Breast epithelium (tissue), 4 donors: ENCODE measurements around the gene GINM1. TPM values are rescaled to one million over a fixed set of nuclear protein-coding genes. Genes with fewer than 3 reads are reported as not detected.

Experiments
- DNase-seq, 2 donors: peaks; one replicate each; pipeline ENCODE4 v3.0.0-alpha.2; 2019; ENCODE audit warnings: low spot score in 2 of 2
- H3K27ac ChIP-seq, 2 donors: fragments of 200-600 bp; sonication (generic) in 1 of 2; one replicate each; pipeline ENCODE4 v1.5.1; 2016 to 2019; ENCODE audit warnings: mild to moderate bottlenecking in 1 of 2
- H3K27me3 ChIP-seq, 2 donors: fragments of 200-600 bp; sonication (generic) in 1 of 2; one replicate each; pipeline versions ENCODE4 v1.5.1 to v1.6.0; 2017 to 2019; ENCODE audit warnings: control low read depth in 1 of 2, mild to moderate bottlenecking in 1 of 2
- H3K36me3 ChIP-seq: fragments of 200-600 bp; one replicate; pipeline ENCODE4 v1.5.1; 2019
- H3K4me1 ChIP-seq, 2 donors: fragments of 200-600 bp; sonication (generic); one replicate each; pipeline ENCODE4 v1.5.1; 2016 to 2019; ENCODE audit warnings: control low read depth in 1 of 2
- H3K4me3 ChIP-seq, 3 donors: fragments of 200-600 bp; sonication (generic); 1 replicate in 2 of 3; 2 replicates in 1 of 3; pipeline ENCODE4 v1.5.1; 2016 to 2019; ENCODE audit warnings: mild to moderate bottlenecking in 3 of 3, moderate library complexity in 2 of 3
- H3K9me3 ChIP-seq, 2 donors: fragments of 200-600 bp; sonication (generic) in 1 of 2; one replicate each; pipeline ENCODE4 v1.5.1; 2016 to 2019; ENCODE audit warnings: control low read depth in 1 of 2
- POLR2A ChIP-seq: fragments of 450-650 bp; IDR thresholded peaks from one replicate; pipeline ENCODE4 v1.6.1; 2016; ENCODE audit warnings: antibody characterized with exemption, mild to moderate bottlenecking, moderate library complexity
- POLR2AphosphoS5 ChIP-seq, 3 donors: sonication (generic); formaldehyde crosslinking; IDR thresholded peaks; one replicate each; pipeline ENCODE4 v1.6.1; 2017; ENCODE audit warnings: antibody characterized with exemption in 3 of 3
- intact Hi-C: fragments of 100-400 bp; cut with DNase I; formaldehyde crosslinking; loops from one replicate; pipeline ENCODE4 v1.15.1; 2023; ENCODE audit warnings: low total_unique reads
- total RNA-seq, 3 donors: library from RNA; depleted of rRNA; stranded (reverse); fragments of >200 nt; gene quantifications; one replicate each; pipeline ENCODE4 v1.1.0, GENCODE V29; 2016
- TF ChIP-seq, protein P1 (sequence below), 3 donors: fragments of 450-650 bp; IDR thresholded peaks; one replicate each; pipeline ENCODE4 v1.5.1; 2016 to 2017; ENCODE audit warnings: antibody characterized with exemption in 3 of 3, mild to moderate bottlenecking in 3 of 3, moderate library complexity in 3 of 3

Gene GINM1
- total RNA-seq, 3 donors from 2014 or later, result 53.1 to 75.8 (median 54.7) TPM

GRCh38 chr6:149560736-149561135 is 5.4 kb upstream of the GINM1 start:
- no peak for DNase-seq
- Histone ChIP-seq H3K27ac (no peak overlapping the region), H3K9me3 (no peaks in the 10 kb centered on the region), H3K36me3 (no peaks in the 10 kb centered on the region), H3K4me1 (no peaks in the 10 kb centered on the region), H3K27me3 (no peaks in the 10 kb centered on the region), H3K4me3 (no peak overlapping the region)
- no peak for TF ChIP-seq POLR2A
- TF ChIP-seq, protein P1, sequence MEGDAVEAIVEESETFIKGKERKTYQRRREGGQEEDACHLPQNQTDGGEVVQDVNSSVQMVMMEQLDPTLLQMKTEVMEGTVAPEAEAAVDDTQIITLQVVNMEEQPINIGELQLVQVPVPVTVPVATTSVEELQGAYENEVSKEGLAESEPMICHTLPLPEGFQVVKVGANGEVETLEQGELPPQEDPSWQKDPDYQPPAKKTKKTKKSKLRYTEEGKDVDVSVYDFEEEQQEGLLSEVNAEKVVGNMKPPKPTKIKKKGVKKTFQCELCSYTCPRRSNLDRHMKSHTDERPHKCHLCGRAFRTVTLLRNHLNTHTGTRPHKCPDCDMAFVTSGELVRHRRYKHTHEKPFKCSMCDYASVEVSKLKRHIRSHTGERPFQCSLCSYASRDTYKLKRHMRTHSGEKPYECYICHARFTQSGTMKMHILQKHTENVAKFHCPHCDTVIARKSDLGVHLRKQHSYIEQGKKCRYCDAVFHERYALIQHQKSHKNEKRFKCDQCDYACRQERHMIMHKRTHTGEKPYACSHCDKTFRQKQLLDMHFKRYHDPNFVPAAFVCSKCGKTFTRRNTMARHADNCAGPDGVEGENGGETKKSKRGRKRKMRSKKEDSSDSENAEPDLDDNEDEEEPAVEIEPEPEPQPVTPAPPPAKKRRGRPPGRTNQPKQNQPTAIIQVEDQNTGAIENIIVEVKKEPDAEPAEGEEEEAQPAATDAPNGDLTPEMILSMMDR (IDR thresholded peaks at IDR 0.05), result peak in 1 of 3 donors; percentile 20
- intact Hi-C loops, result no loop called here

DNA sequence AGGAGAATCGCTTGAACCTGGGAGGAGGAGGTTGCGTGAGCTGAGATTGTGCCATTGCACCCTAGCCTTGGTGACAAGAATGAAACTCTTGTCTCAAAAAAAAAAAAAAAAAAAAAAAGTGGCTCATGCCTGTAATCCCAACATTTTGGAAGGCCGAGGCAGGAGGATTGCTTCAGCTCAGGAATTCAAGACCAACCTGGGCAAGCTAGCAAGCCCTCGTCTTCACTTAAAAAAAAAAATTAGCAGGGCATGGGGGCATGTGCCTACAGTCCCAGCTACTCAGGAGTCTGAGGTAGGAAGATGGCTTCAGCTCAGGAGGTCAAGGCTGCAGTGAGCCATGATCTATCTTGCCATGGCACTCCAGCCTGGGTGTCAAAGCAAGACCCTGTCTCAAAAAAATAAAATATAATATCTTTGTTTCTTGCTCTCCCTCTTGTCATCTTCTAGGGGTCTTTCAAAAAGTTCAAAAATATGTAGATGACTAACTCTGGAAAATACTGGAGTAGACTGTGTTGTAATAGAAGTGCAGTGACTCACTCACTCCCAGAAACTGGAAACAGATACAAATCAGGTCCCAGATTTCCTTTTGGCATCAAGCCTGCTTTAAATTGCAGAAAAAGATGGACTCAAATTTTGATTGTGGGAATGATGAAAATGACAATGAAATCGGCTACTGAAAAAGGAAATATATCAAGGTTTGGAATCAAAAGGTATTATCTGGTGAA is 2.8 kb upstream of the GINM1 start:
- no peak overlapping the region for H3K27ac ChIP-seq
- intact Hi-C loops, result no loop called here
- no peak for DNase-seq
- no peaks in the 10 kb centered on the region for H3K4me1 ChIP-seq
- H3K27me3 ChIP-seq, result no peaks in the 10 kb centered on the region
- H3K9me3 ChIP-seq, result no peaks in the 10 kb centered on the region
- TF ChIP-seq POLR2AphosphoS5 (IDR thresholded peaks at IDR 0.05) (no peak), POLR2A (no peak)
- TF ChIP-seq, protein P1 (IDR thresholded peaks at IDR 0.05), result no peak
- no peaks in the 10 kb centered on the region for H3K36me3 ChIP-seq
- H3K4me3 ChIP-seq, result no peak overlapping the region

DNA sequence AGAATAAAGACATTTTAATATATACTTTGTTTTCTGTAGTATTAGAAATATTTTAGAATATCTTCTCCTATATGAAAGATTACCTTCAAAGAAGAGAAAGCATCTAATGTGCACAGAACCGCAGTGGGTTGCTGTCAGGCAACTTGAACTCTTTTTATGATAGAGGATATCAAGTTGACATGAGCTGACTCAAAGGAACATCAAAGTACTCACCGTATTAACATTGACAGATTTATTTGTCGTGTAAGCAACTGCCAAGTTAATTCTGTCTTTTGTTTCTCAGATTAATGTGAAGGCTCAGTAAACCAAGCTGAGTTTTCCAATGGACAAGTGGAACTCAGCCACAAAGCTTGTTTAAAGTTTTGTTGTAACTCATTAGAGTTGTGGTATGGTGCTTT is 2.2 kb upstream of the GINM1 start:
- H3K36me3 ChIP-seq, result no peaks in the 10 kb centered on the region
- intact Hi-C loops, result no loop called here
- H3K4me1 ChIP-seq, result no peaks in the 10 kb centered on the region
- H3K9me3 ChIP-seq, result no peaks in the 10 kb centered on the region
- TF ChIP-seq, protein P1 (IDR thresholded peaks at IDR 0.05), result no peak
- TF ChIP-seq POLR2AphosphoS5 (IDR thresholded peaks at IDR 0.05) (no peak), POLR2A (no peak)
- no peak for DNase-seq
- no peaks in the 10 kb centered on the region for H3K27me3 ChIP-seq
- H3K27ac ChIP-seq, result no peak overlapping the region
- H3K4me3 ChIP-seq, result no peak overlapping the region

- no peaks in the 10 kb centered on the region for H3K36me3 ChIP-seq
- intact Hi-C loops, result no loop called here
- TF ChIP-seq POLR2A, result peak; percentile 51
- TF ChIP-seq POLR2AphosphoS5 (IDR thresholded peaks at IDR 0.05), result peak; percentile 26 to 77 (median 54)
- TF ChIP-seq, protein P1 (IDR thresholded peaks at IDR 0.05), result no peak
- no peaks in the 10 kb centered on the region for H3K4me1 ChIP-seq
- H3K27ac ChIP-seq, result peak overlapping the region; percentile 97 to 98
- no peaks in the 10 kb centered on the region for H3K27me3 ChIP-seq
- H3K9me3 ChIP-seq, result no peaks in the 10 kb centered on the region
- DNase-seq, result peak; percentile 46 to 63
- H3K4me3 ChIP-seq, result peak overlapping the region; percentile 96 to 100 (median 98)
Measured at GRCh38 chr6:149566410-149567193, 427 bp downstream of the GINM1 start.

DNA sequence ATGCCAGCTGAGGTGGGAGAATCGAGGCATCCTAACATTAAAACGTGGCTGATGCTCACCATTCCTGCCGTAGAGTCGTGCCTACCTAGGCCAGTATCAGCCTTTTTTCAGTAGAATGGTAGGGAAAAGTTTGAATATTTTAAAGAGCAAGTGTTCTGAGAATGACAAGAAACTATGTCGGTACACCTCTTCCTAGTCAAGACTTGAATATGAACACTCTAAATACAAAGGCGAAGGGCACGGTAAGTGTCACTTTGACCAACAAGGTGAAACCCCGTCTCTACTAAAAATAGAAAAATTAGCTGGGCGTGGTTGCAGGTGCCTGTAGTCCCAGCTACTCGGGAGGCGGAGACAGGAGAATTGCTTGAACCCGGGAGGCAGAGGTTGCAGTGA is 1.0 kb downstream of the GINM1 start:
- Histone ChIP-seq H3K36me3 (no peaks in the 10 kb centered on the region), H3K9me3 (no peaks in the 10 kb centered on the region), H3K4me1 (no peaks in the 10 kb centered on the region), H3K27ac (peak overlapping the region; percentile 97 to 98), H3K27me3 (no peaks in the 10 kb centered on the region), H3K4me3 (peak overlapping the region; percentile 96 to 100 (median 98))
- no peak for DNase-seq
- intact Hi-C loops, result no loop called here
- TF ChIP-seq POLR2AphosphoS5 (IDR thresholded peaks at IDR 0.05) (no peak), POLR2A (no peak)
- TF ChIP-seq, protein P1 (IDR thresholded peaks at IDR 0.05), result no peak
